GM21717 (cell line): Measurements from ENCODE around the gene DICER1.
A peak's percentile ranks its signal among the peaks of the same experiment; 100 is the strongest.
"Not testable (repeated sequence)": the region's sequence is repeated elsewhere in the genome, so short reads cannot be mapped to it uniquely, and the experiment has no call there.

Source experiments
- ATAC-seq: cut with Tn5 transposase; IDR thresholded peaks from one replicate; pipeline ENCODE4 v1.9.1; 2021; ENCODE audit warnings: mild to moderate bottlenecking, moderate library complexity; ENCODE audit not compliant: unreplicated experiment

The DICER1 gene

DNA sequence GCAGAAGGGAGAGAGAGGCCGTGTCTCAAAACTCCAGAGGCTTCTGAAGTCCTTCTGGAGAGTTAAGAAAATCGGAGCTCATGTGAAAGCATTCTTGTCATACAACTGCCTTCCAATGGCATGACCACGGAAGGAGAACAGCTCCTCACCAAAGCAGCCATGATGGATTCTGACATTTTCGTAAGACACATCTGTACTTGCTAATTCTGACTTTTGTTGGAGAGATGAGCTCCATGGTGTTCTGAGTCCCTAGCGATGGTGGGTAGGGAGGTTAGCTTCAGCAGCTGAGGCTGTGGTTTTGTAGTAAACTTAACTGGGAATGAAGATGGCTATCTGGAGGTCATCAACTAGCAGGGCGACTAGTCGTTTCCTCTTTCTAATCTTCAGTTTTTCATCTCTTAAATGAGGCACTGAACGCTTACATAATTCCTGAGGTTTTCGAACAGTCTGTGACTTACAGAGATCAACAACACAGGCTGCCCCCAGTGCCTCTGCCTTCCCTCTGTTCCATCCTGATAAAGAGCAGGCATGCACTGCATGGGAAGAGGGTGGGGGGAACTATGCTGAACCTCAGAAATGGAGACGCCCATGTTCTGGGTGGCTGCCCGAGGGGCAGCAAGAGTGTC is 28.6 kb upstream of the DICER1 start:
- ATAC-seq, result no peak

DNA sequence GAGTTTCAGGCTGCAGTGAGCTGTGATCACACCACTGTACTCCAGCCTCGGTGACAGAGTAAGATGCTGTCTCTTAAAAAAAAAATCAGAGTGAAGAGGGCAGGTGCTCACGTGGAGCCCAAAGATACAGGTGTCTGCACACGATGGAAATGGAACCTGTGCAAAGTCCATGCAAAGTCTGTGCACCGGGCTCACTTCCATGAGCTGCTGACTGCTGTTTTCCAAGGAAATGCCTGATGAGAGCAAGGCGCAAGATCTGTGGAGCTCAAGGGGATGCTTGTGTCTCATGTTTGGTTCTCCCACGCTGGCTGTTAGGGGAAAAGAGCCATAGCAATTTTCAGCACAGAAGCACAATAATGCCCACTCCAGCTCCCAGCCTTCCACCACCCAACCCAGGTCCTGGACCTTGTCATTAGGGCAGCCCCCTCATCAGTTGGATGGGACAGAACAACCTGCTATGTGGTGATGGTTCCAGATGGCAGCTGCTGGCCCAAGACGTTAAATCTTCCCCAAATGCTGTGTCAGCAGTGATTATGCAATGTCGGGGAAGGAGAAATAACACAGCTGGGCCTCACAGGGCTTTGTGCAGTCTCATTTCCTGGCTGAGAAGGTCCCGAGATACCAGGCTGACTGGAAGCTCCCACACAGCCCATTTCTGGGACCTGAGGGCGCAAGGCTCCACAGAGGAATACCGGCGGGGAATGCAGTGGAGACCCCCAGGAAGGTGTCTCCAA is 27.9 kb upstream of the DICER1 start:
- no peak for ATAC-seq

DNA sequence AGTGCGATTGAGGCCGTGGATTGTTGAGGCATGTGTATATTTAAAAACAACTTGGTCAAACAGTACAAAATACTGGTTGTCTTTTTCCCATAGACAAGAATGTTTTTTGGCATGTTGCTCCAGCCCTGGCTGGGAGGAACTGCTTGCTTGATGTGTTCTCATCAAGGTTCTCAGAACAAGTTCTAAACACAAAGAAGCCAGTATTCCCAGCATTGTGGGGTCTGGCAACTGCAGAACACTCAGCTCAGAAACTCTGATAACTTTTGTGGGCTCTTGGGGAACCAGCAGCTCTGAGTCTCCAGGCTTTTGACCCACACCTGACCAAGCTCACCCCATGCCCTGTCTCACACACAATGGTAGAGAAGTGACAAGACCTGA is 27.1 kb upstream of the DICER1 start:
- ATAC-seq, result no peak

DNA sequence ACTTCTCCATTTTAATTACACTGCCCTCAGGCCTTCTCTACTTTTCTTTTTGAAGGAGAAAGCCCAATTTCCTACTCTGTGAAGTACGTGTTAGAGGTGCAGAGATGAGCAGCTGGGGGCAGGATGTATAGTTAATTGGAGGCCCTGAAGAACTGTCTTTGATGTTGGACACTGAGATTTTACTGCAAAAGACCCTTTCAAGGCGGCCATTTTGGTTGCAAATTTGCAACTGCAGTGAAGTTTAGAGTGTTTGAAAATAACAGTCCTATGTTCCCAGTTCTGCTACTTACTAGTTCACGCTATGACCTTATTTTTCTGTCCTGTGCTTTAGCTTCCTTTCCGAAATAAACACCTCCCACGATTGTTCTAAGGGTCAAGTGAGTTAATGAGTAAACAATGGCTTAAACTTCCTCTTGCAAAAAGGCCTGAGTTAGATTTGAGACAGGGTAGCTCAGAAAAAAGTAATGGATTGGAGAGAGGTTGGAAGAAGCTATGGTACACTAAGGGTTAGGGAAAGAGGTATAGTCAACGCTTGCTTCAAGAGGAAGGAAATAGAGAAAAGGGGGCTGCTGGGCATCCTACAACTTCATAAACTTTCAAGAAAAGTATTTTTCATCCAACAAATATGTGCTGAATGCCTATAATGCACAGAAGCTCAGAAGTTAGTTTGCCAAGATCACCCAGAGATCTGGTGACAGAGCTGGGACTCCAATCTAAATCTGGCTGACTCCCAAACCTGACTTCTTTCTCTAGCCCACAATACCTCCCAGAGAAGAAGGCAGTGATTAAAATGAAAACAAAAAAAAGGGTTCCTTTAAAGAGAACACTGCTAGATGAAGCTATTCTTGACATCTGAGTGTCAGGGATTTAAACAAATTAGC is 26.4 kb upstream of the DICER1 start:
- ATAC-seq, result no peak

DNA sequence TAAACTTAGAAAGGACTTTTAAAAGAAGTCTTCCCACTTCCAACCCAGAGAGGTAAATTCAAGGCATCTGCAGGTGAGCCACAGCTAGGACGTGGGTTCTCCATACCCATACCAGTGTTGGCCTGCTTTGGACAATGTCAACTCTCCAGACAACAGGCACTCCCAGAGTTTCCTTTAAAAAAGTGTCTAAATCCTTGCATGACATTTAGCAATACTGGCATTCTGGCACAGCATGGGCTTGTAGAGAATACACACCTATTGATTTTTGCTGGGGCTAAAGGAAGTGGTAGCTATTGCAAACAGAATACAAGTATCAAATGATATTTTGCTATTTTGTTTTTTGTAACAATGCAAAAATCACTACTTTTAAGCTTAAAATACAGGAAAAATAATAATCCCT is 25.8 kb upstream of the DICER1 start:
- ATAC-seq, result no peak

DNA sequence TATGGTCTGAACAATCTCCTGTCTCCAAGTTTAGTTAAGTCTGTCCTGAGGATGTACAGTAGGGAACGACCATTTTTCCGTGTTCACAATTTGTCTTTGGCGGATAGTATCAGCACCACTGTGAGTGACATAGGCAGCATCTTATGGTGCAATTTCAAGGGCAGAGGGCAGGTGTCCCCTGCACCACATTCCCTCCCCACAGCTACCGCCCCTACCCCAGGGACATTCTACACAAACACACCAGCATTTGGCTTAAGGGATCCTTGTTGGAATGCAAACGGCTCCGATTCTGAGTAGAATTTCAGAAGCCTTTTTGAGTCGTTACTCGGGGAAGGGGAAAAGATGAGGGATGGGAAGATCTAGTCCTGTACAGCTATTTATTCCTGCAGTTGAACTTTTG is 25.1 kb upstream of the DICER1 start:
- no peak for ATAC-seq

DNA sequence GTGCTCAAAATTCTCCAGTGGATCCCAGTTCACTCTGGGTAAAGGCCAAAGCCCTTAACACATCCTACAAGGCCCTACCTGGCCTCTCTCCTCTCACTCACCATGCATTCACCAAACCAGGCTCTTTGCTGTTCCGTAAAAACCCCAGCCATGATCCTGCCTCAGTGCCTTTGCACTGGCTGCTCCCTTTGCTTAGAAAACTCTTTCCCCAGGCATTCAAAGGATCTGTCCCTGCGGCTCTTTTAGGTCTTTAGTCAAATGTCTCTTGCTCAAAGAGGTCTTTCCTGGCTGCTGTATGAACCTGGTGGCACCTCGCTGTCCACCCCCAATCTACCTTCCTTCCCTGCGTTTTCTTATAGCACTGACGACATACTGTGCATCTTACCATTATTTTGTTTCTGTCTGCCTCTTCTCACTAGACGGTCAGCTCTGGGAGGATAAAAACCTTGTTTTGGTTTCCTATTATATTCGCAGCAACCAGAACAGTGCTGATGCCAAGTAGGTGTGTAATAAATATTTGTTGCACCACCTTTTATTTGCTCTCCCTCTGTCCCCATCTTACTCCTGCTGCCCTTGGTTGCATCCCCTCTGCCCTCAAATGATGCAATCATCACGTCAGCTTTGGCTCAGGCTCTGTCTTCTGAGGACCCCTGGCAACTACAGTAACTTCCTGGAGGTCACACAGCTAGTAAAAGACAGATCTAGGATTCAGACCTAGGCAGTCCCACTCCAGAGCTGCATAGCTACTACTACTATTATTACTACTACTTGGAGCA is 23.8 kb upstream of the DICER1 start:
- ATAC-seq, result no peak

DNA sequence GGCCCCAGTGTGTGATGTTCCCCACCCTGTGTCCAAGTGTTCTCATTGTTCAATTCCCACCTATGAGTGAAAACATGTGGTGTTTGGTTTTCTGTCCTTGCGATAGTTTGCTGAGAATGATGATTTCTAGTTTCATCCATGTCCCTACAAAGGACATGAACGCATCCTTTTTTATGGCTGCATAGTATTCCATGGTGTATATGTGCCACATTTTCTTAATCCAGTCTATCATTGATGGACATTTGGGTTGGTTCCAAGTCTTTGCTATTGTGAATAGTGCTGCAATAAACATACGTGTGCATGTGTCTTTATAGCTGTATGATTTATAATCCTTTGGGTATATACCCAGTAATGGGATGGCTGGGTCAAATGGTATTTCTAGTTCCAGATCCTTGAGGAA is 18.3 kb upstream of the DICER1 start:
- not testable (repeated sequence) for ATAC-seq

DNA sequence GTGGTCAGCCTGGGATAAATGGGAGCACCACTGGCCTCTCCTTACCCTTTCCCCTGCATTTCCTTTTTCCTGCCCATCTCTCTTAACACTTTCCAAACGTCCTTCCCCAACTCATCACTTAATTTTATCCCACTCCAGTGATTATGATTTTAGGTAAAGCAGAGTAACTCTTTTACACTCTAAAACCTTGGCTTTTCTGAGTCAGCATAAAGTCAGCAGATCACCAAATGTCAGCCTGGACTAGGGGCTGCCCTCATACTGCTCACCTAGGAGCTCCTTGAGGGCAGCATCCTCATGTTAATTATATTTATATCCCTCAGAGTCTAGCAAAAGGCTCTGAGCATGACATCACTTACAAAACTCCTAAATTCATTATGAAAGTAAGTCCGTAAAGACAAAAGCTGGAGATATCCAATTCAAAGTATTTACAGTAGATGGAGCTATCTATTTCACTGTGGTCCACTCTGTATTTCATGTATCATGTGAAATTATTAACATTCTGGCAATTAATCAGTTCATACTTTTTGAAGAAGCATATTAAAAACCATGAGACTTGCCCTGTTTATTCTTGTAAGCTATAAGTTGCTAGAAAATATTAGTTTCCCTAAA is 17.0 kb upstream of the DICER1 start:
- ATAC-seq, result no peak

DNA sequence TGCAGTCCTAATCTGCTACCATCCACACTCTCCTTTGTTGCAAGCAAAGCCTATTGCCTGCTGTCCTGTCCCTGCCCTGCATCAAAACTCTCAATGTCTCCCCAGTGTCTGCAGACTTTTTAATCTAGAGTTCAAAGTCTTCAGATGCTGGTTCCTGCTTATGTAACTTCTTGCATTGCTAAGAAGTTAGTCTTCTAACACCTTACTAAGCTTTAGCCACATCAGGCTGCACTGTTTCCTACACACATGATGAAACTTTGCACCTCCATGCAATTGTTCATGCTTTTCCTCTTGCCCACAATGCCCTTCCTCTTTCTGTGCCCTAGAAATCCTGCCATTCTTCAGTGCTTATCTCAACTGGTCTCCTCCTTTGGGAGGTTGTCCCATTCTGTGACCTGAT is 16.2 kb upstream of the DICER1 start:
- no peak for ATAC-seq

DNA sequence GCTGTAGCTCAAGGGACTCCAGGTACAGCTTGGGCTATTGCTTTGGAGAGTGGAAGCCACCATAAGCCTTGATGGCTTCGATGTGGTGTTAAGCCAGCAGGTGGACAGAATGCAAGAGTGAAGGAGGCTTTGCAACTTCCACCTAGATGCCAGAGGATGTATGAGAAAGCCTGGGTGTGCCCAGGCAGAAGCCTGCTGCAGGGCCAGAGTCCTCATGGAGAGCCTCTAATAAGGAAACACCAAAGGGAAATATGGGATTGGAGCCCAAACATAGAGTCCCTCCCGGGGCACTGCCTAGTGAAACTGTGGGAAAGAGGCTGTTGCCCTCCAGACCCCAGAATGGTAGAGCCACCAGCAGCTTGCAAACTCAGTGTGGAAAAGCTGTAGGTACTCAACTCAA is 9.8 kb upstream of the DICER1 start:
- no peak for ATAC-seq

DNA sequence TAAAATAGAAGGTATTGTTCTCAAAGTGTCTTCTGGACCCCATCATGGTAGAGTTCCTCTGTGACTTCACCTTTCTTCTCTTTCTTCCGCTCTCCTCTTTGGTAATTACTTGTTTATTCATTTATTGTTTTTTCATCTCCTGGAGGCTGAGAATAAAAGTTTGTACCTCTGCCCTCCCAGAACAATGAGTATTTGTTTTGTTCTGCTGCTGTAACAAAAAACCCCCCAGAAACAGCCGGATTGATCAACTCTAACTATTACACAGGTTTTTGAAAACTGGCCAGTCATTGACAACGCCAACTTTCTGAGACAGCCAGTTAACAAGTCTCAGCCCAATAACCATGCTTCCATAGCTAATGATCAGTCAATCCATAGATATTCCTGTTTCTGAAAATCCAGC is 8.2 kb upstream of the DICER1 start:
- no peak for ATAC-seq

DNA sequence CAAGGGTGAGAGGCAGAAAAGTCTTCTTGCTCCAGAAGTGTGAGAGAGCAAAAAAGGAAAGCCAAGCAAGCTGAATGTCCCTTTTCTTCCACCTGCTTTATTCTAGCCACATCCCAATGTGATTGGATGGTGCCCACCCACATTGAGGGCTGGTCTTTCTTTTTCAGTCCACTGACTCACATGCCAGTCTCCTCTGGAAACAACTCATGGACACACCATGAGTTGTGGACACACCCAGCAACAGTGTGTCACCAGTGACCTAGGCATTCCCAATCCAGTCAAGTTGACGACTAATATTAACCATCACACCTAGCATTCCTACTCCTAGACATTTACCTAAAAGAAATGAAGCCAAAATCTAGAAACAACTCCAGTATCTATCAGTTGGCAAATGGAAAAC is 7.2 kb upstream of the DICER1 start:
- no peak for ATAC-seq

DNA sequence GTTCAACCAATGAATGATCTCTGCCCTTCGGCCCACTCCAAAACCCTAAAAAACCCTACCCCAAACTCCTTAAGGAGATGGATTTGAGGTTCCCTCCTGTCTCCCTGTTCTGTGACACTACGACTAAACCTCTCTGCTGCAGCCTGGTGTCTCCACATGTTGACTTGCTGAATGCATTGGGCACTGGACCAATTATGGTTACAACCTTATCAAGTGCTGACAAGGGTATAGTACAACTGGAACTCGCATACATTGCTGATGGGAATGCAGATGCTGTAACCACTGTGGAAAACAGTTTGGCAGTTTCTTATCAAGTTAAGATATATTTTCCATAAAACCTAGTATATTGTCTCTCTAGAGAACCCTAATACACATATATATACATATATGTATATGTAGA is 6.3 kb upstream of the DICER1 start:
- ATAC-seq, result no peak

DNA sequence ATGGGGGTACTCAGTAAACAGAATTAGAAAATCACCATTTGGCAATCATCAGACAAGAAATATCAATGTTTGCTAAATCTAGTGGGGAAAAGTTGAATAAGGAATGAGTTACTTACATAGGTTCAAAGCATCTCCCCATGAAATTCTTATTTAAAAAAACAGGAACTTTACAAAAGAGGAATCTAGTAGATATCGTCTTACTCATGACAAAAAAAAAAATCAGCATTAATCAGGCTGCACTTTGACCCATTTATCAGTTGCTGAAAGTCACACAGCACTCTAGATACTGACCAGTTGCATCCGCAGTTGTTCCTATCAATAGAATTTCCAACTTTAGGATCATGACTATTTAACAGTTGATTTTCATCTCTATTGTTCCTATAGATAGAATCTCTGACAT is 5.8 kb upstream of the DICER1 start:
- no peak for ATAC-seq

DNA sequence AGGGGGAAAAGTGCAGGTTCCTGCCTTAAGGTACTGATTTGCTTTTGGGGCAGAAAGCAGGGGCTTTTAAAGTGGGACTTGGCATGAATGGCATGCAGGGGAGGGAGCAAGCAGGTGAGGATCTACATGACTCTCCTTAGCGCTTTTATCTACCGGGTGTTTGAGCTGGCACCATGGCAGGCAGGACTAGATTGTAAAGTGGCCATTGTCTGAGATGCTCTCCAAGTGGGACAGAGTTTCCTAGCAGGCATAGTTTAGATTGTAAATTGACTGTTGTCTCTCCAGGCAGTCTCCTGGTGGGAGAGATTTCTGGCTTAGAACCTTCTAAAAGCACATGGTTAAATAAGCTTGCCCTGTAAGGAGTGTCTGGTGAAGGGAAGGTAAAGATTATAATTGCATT is 5.3 kb upstream of the DICER1 start:
- no peak for ATAC-seq

DNA sequence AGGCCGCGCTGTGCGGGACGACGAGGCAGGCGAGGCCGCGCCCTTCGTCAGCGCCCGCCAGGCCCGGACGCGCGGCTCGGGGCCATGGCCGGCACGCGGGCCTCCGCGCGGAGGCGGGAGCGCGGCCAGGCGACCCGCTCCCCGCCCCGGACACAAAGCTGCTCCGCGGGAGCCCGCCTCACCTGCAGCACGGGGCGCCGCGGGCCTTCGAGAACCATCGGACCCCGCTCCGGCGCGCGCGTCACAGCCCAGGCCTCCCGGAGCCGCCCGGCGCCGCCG is 342 bp downstream of the DICER1 start:
- ATAC-seq, result peak; percentile 36

DNA sequence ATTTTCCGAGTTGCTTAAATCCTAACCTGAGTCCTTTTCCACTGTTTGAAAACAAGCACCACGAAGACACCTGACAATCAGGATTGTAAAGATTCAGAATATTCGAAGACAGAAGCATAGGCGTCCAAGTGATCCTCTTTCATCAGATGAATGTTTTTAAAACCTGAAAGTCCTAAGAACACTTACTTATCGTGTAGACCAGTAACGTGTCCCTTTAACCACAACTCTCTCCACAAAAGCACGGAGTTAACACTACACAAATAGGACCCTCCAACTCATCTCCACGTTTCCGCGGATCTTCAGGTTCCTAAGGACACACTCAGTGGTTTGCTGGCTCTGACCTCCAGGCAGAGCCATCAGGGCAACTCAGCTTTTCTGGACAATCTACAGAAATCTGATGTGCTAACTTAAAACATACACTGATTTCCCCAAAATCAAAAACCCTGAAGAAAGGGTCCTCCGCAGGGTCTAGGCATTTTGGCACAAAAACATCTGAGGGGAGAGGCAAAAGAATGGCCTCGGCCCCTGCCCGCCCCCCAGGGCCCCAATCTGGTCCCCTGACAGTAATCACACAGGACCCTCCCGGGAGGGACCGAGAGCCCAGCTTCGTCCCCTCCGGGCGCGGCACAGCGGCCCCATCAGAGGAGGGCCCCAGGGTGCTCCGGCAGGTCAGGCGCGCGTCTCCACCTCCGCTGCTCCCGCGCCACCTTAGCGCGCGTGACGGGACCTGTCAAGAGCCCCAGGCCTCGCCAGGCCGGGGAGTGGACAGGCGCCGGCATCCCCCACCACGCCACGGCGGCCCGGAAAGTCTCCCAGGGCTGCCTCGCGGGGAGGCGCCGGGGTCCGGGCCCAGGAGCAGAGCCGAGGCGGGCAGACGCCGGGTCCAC is 925 bp downstream of the DICER1 start:
- peak; percentile 31 for ATAC-seq

DNA sequence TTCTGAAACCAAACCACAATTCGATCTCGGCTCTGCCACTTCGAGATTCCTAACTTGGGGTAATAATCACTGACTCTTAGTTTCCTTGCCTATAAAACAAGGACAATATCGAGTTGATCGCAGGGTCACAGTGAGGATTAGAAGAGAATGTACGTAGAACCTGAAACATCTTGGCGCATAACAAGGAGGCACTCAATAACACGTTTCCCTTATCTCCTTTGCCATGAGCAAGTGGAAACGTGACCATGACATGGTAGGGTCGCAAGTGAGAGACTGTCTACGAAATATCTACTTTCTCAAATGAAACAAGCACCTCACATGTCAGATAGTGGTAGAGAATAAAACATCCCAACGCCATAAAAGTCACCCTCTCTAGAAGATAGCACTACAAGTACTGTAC is 2.3 kb downstream of the DICER1 start:
- no peak for ATAC-seq

DNA sequence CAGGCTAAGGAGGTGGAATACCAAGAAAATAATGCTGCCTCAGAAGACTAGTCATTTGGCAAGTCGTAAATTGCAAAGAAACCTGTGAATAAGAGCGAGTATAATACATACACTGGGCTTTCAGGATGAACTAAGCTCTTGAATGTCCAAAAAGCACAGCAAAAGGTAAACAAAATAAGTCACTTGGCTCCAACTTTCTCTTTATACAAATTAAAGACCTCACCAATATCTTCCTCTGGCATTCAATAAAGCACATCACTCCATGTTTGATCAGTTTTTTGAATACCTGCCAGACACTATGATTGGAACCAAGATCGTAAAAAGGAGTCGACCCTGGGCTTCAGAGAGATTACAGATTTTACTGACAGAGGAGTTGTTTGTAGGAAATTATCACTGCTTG is 3.5 kb downstream of the DICER1 start:
- ATAC-seq, result no peak
